SU-DHL-6 (cell line): ENCODE data around the gene PRDM16.

Experiments used
- H2AFZ ChIP-seq: fragments of 200-600 bp; sonication (generic); 2 replicates; pipeline ENCODE4 v1.6.1; 2014; ENCODE audit warnings: low read depth, mild to moderate bottlenecking, moderate library complexity, mixed read lengths, antibody characterized with exemption, low read length; ENCODE audit not compliant: severe bottlenecking
- H3F3A ChIP-seq: fragments of 200-600 bp; shearing (Covaris generic); 2 replicates; pipeline ENCODE4 v1.6.0; 2016; ENCODE audit warnings: antibody characterized with exemption, mild to moderate bottlenecking; ENCODE audit not compliant: insufficient read depth
- H3K27ac ChIP-seq: fragments of 200-600 bp; sonication (generic); 2 replicates; pipeline ENCODE4 v1.5.1; 2016; ENCODE audit warnings: low read depth, mild to moderate bottlenecking, low read length, moderate library complexity, mixed read lengths
- H3K27me3 ChIP-seq: fragments of 200-600 bp; sonication (generic), shearing (Covaris generic); 2 replicates; pipeline ENCODE4 v1.6.0; 2014; ENCODE audit warnings: mild to moderate bottlenecking, low read length
- H3K36me3 ChIP-seq: fragments of 200-600 bp; sonication (generic); 2 replicates; pipeline ENCODE4 v1.6.1; 2014; ENCODE audit warnings: mild to moderate bottlenecking, low read length, mixed read lengths
- H3K4me2 ChIP-seq: fragments of 300-600, 200-600 bp; shearing (Covaris generic), sonication (generic); 2 replicates; pipeline ENCODE4 v1.6.0; 2014; ENCODE audit warnings: low read length, low read depth, mild to moderate bottlenecking; ENCODE audit not compliant: poor library complexity, severe bottlenecking
- H3K4me3 ChIP-seq: fragments of 200-600 bp; sonication (generic); 2 replicates; pipeline ENCODE4 v1.5.1; 2014; ENCODE audit warnings: antibody characterized with exemption, low read length, mild to moderate bottlenecking, mixed read lengths; ENCODE audit not compliant: insufficient read depth, poor library complexity, severe bottlenecking
- H3K79me2 ChIP-seq: fragments of 200-600 bp; sonication (generic); 2 replicates; pipeline ENCODE4 v1.6.1; 2014; ENCODE audit warnings: mild to moderate bottlenecking, low read length, moderate library complexity; ENCODE audit not compliant: insufficient read depth
- H3K9ac ChIP-seq: fragments of 200-600 bp; sonication (generic); 2 replicates; pipeline ENCODE4 v1.7.0; 2014; ENCODE audit warnings: mild to moderate bottlenecking, low read length
- H3K9me2 ChIP-seq: fragments of 200-600 bp; sonication (generic); replicated peaks from 2 replicates; pipeline ENCODE4 v1.6.1; 2014; ENCODE audit warnings: low read length; ENCODE audit not compliant: insufficient read depth
- H3K9me3 ChIP-seq: fragments of 200-600 bp; sonication (generic); 2 replicates; pipeline ENCODE4 v1.6.1; 2014; ENCODE audit warnings: low read length, mixed read lengths; ENCODE audit not compliant: insufficient read depth
- H4K20me1 ChIP-seq: fragments of 200-600 bp; sonication (generic); 2 replicates; pipeline ENCODE4 v1.6.1; 2014; ENCODE audit warnings: low read depth, mild to moderate bottlenecking, antibody characterized with exemption, low read length, moderate library complexity, mixed read lengths
- CTCF ChIP-seq: fragments of 200-600 bp; sonication (generic); IDR thresholded peaks from one replicate; pipeline ENCODE4 v1.5.1; 2017; ENCODE audit warnings: antibody characterized with exemption, mild to moderate bottlenecking, low read length, moderate library complexity; ENCODE audit not compliant: insufficient read depth, poor library complexity, severe bottlenecking
- EZH2phosphoT487 ChIP-seq: fragments of 200-600 bp; sonication (generic), shearing (Covaris generic); conservative IDR thresholded peaks from 2 replicates; pipeline ENCODE4 v1.6.1; 2018; ENCODE audit warnings: mild to moderate bottlenecking, antibody characterized with exemption, low read length, moderate library complexity, mixed read lengths

Gene PRDM16

GRCh38 chr1:3408751-3409266, 339.8 kb downstream of the PRDM16 start:
- Histone ChIP-seq H3K27ac (no peak overlapping the region), H3K9me2 (no peaks in the 10 kb centered on the region), H3K4me2 (no peak overlapping the region), H4K20me1 (no peaks in the 10 kb centered on the region), H3K79me2 (no peaks in the 10 kb centered on the region), H3F3A (no peaks in the 10 kb centered on the region), H3K9ac (no peak overlapping the region), H2AFZ (no peak overlapping the region), H3K4me3 (no peak overlapping the region), H3K36me3 (no peaks in the 10 kb centered on the region), H3K27me3 (no peaks in the 10 kb centered on the region), H3K9me3 (no peaks in the 10 kb centered on the region)
- no peak for TF ChIP-seq CTCF
- no peak for TF ChIP-seq EZH2phosphoT487

GRCh38 chr1:3409366-3410141, 340.6 kb downstream of the PRDM16 start:
- H3K4me2 ChIP-seq = no peak overlapping the region
- H3K4me3 ChIP-seq = no peak overlapping the region
- no peak overlapping the region for H3K27ac ChIP-seq
- H3K79me2 ChIP-seq = no peaks in the 10 kb centered on the region
- no peaks in the 10 kb centered on the region for H3F3A ChIP-seq
- TF ChIP-seq EZH2phosphoT487 = no peak
- TF ChIP-seq CTCF = no peak
- H2AFZ ChIP-seq = no peak overlapping the region
- no peaks in the 10 kb centered on the region for H4K20me1 ChIP-seq
- no peak overlapping the region for H3K9ac ChIP-seq
- H3K36me3 ChIP-seq = no peaks in the 10 kb centered on the region
- no peaks in the 10 kb centered on the region for H3K27me3 ChIP-seq
- H3K9me3 ChIP-seq = no peaks in the 10 kb centered on the region
- no peaks in the 10 kb centered on the region for H3K9me2 ChIP-seq

GRCh38 chr1:3410142-3410925, 341.3 kb downstream of the PRDM16 start:
- Histone ChIP-seq H3K4me2 (no peak overlapping the region), H3K27ac (no peak overlapping the region), H3F3A (no peaks in the 10 kb centered on the region), H3K9me3 (no peaks in the 10 kb centered on the region), H3K4me3 (no peak overlapping the region), H3K9ac (no peak overlapping the region), H3K27me3 (no peaks in the 10 kb centered on the region), H2AFZ (no peak overlapping the region), H3K36me3 (no peaks in the 10 kb centered on the region), H3K9me2 (no peaks in the 10 kb centered on the region), H3K79me2 (no peaks in the 10 kb centered on the region), H4K20me1 (no peaks in the 10 kb centered on the region)
- TF ChIP-seq EZH2phosphoT487 = no peak
- no peak for TF ChIP-seq CTCF
